ENCODE results near the gene PAOX.

DNA sequence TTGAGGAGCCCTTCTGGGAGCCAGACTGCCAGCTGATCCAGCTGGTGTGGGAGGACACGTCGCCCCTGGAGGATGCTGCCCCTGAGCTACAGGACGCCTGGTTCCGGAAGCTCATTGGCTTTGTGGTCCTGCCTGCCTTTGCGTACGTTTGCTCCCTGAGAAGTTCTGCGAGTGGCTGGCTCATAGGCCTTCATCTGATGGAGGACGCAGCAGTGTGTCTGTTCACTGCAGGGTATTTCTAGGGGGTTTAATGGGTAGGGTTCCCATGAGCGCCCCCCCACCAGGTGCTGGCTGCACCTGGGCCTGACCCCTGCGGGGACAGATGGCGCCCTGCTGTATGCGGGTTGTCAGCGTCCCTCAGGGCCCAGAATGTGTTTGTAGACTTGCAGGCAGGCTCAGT, 5.0 kb downstream of the PAOX start:
- TF ChIP-seq, protein P1, sequence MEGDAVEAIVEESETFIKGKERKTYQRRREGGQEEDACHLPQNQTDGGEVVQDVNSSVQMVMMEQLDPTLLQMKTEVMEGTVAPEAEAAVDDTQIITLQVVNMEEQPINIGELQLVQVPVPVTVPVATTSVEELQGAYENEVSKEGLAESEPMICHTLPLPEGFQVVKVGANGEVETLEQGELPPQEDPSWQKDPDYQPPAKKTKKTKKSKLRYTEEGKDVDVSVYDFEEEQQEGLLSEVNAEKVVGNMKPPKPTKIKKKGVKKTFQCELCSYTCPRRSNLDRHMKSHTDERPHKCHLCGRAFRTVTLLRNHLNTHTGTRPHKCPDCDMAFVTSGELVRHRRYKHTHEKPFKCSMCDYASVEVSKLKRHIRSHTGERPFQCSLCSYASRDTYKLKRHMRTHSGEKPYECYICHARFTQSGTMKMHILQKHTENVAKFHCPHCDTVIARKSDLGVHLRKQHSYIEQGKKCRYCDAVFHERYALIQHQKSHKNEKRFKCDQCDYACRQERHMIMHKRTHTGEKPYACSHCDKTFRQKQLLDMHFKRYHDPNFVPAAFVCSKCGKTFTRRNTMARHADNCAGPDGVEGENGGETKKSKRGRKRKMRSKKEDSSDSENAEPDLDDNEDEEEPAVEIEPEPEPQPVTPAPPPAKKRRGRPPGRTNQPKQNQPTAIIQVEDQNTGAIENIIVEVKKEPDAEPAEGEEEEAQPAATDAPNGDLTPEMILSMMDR (IDR thresholded peaks at IDR 0.05): no peak
- TF ChIP-seq POLR2A (IDR thresholded peaks at IDR 0.05; ENCODE audit: low read length): no peak
- TF ChIP-seq, protein P2, sequence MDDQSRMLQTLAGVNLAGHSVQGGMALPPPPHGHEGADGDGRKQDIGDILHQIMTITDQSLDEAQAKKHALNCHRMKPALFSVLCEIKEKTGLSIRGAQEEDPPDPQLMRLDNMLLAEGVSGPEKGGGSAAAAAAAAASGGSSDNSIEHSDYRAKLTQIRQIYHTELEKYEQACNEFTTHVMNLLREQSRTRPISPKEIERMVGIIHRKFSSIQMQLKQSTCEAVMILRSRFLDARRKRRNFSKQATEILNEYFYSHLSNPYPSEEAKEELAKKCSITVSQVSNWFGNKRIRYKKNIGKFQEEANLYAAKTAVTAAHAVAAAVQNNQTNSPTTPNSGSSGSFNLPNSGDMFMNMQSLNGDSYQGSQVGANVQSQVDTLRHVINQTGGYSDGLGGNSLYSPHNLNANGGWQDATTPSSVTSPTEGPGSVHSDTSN (IDR thresholded peaks at IDR 0.05): no peak
- no peak for TF ChIP-seq HOXA7 (CRISPR knock-in tag; IDR thresholded peaks at IDR 0.05)
- no peak for TF ChIP-seq MYC (IDR thresholded peaks at IDR 0.05; ENCODE audit: borderline replicate concordance, low read length)

All from A549 (cell line).